ENCODE data around the gene SPATA19.

Gene SPATA19

DNA sequence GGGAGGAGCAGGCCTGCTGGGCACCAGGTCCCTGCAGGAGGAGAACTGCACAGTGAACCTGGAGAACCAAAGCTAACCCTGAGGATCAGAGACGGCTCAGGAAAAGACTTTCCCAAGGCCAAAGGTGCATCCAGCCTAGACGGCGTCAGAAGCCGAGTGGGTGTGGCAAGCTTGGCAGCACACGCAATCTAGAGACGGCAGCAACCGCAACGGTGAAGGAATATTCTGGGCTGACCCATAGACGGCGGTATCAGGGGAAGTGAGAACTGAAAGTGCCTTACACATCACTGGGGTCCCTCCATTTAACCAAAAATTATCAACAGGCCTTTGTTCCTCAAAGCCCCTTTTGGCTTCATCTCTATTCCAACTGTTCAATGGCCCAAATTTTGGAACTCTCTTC, 26.2 kb downstream of the SPATA19 start:
- DNase-seq = no peak

DNA sequence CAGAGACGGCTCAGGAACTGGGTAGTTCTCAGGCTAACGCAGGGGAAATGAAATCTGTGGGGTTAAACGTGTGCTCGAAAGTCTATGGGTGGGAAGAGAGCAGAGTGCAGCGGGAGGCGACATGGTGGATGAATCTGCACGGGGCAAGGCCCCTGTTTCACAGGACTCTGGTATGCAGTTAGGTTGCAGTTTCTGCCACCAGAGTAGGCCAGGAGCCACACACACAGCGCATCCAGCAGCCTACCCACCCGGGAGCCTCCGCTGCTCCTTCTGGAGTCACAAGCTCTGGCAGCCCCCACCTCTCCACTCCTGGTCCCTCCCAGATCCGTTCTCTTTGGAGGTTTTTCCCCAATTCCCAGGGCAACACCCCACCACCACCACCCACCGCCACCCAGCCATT, 27.0 kb downstream of the SPATA19 start:
- no peak for DNase-seq

DNA sequence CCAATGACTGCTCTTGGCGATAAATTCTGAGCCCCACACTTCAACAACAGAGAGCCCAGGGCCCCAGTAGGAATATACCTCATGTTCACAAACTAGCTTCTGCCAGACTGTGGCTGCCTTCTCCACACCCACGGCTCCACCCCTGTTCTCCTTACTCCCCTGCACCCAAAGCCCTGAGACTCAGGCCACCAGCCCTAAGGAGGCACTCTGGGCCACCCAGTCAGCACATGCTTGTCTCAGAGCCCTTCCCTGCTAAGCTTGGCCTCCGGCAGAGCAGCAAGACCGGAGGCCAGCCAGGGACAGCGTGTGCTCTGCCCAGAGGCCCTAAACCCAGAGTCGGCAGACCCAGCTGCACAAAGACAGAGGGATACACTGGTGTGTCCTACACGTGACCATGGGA, 27.9 kb downstream of the SPATA19 start:
- no peak for DNase-seq

DNA sequence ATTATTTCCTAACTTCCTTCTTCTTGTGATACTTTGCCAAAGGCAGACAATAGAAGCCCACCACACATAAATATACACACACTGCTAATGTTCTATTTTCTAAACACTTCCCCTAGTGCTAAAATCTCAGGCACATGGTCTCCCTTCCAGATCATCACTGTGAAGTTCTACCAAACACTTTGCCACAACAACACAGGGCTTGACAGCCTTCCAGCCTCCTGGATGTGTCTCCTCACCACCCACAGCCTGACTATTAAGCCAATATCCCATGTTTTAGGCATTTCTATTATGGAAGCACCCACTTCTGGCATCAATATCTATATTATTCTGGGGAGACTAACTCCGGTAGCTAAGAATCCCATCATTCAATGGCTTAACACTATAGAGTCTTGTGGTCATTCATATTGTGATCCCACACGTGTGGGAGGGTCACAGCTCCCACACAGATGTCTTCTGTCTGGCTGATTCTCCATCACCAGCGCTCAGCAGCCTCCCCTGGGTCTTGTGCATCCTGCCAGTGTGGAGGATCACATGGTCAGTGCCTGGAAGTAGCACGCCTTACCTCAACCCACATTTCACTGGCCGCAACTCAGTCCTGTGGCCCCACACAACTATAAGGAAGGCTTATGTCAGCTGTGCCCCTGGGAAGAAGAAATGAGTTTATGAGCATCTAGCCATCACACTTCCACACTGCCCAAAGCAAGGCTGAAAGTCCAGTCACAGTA, 29.0 kb downstream of the SPATA19 start:
- no peak for DNase-seq

DNA sequence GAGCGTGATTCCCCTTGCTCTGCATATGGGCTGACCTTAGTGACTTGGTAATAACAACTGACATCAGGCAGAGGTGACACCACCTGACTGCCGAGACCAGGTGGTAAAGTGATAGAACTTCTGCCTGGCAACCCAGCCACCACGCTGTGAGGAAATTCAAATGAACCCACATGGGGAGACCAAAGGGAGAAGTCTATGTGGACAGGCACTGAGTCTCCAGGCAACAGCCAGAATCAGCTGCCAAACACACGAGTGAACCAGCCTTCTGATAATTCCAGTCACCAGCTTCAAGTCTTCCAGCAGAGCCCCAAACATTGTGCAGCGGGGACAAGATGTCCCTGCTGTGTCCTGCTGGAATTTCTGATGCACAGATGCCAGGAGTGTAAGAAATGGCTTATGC, 29.7 kb downstream of the SPATA19 start:
- no peak for DNase-seq

DNA sequence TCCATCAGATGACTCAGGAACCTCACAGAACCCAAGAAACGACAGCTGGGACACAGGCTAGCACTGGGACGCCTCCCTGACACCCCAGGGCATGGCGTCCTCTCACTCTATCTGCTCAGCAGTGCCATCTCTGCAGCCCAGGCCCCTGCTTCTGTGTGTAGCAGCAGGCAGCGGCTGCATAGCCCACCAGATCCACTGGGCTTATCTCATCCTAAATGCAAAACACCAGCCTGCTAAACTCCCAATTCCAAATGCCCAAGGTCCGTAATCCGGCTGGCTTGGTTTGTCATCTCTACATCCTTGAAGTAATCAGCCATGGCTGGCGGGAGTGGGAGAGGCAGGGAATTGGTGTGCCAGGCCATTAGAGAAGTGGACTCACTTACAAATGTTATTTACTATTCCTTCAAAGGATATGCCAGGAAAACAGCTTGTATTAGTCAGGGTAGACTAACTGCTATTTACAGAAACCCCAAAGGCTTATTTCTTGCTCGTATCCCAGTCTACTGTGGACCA, 30.7 kb downstream of the SPATA19 start:
- no peak for DNase-seq

DNA sequence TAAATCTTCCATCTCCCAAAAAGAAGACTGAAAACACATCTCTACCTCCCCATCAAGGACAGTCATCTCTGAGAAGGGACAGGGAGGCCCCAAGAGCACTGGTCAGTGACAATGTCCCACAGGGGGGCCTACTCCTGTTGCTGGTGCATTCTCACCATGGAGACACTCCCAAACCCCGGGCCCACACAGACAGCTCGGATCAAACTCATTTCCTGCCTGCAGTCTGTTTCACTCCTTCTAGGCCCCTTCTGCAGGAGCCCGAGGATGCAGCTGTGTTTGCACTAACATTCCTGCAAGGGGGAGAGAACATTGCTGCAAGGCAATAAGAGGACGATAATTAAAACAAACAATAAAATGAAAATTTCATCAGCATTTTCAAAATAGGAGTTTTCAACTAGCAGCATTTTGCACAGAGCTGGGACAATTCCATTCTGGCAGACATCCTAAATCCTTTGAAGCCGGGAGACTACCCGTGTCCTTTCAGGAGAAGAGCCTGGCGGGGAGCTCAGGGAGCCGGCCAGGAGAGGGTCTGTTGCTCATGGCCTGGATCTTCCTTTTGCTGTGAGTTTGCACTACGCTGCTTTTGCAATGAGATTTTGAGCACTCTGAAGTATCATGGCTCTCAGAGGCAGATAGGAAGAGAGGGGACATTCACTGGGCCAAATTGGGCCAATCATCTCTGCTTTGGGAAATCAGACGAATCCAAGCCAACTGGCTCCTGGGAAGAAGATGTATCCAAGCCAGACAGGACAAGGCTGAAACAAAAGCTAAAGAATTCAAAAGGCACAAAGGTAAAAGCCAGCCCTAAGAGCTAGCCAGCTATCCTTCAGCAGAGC, 33.2 kb downstream of the SPATA19 start:
- no peak for DNase-seq

DNA sequence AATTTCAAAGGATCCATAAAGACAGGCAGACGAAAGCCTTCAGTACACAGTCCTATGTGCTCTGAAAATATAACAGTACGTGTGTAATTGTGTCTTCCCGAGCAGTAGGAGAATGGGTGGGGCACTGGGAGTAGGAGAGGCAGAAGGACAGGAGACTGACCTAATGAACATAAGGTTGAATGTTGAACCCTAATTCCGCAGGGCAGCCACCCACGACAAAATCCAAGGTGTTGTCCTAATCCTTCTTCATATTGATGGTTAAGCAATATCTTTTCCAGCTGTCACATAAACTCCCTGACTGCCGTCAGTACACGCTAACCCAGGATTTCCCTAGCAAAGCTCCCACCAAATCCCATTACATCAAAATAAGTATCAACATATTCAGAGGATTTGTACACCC, 34.5 kb downstream of the SPATA19 start:
- no peak for DNase-seq

DNA sequence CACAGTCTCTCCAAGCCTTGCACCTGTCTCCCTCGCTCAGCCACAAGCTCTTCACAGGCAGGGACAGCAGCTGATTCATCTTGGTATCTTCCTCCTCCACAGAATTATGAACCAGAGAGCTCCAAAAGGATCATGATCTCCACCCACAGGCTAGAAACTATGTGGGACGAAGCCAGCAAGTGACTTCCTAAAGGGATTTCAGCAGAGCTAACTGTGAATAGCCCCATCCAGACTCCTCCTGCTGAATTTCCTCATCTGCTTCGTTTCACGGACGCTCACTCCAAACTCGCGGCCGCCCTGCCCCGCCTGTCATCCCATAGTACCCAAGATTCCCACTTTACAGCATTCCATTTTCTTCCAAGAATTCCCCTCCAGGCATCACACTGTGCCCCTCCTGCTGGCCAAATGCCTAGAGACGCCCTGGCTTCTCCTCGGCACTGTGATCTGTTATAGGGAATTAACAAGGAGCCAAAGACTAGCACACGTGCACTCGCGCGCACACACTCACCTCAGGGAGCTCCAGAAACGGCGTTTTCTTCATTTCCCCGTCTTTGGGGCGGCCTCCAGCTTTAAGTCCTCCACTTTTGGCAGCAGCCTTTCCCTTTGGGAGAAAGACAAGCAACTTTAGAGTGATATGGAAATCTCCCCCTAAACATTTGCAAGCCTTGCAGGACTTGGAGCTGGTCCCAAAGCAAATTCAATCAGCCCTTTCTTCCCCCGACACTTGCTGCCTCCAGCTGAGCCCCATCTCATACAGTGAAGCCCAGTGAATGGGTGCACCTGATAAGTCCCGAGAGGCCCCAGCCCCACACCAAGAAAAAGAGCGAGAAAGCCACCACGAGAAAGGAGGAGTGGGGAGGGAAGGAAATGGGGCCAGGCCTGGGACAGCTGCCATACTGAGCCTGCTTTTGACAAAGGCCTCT, 35.5 kb downstream of the SPATA19 start:
- DNase-seq = peak in 21 of 56 donors; percentile 18 to 64 (median 38)

DNA sequence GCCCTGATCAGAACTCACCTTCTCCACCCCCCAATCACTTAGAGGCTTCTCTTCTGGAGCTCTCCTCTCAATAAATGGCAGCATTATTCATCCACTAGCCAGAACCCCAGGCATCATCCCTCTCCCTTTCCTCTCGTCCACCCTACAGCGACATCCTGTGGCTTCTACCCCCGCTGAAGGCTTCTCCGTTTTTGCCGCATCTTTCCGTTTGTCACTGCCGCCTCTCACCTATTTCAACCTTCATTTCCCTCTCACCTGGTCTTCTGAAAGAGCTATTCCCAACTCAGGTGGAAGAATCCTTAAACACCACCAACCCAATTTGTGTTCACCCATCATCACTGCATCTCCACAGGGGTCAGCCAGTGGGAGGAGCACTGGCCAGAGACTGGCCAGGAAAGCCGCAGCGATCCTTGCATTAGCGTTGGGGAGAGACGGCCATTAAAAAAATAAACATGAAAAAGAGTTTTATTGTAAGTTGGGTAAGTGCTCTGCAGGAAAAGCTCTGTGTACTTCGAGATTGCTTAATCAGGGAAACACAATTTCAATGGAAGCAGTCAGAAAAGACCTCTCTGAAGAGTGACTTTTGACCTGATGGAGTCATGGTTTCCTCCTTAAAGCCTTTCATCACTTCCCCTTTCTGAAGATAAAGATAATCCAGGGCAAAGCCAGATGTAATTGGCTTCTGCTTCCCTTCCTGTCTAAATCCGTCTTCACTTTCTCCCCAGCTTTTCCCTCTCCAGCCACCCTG, 36.7 kb downstream of the SPATA19 start:
- DNase-seq = no peak

DNA sequence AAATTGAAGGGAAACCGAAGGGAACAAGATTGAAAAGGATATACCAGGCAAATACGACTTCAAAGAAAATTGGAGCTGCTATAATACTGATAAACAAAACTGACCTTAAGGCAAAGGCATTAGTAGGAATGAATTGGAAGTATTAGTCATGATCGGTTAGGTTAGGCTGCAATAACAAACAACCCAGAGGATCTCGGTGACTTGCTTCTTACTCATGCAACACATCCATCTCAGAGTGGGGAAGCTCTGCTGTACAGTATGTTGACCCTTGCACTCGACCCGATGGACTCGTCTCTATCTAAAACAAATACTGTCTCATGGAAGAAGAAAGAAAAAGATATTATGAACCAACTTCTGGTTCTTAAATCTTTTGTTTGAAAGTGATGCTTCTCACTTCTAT, 42.3 kb downstream of the SPATA19 start:
- no peak for DNase-seq

DNA sequence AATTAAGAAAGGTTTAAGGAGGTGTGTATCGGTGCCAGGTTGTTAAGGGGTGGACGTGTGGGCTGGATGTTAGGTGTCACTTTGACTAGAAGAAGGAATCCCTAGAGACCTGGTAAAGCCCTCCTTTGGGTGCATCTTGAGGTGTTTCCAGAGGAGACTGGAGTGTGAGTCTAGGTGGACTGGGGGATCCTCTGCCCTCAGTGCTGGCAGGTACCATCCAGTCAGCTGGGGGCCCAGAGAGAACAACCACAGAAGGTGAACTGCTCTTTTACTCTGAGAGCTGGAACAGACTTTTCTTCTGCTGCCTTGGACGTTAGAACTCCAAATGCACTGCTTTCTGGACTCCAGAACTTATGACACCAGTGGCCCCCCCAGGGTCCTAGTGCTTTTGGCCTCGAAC, 44.0 kb downstream of the SPATA19 start:
- DNase-seq = no peak

DNA sequence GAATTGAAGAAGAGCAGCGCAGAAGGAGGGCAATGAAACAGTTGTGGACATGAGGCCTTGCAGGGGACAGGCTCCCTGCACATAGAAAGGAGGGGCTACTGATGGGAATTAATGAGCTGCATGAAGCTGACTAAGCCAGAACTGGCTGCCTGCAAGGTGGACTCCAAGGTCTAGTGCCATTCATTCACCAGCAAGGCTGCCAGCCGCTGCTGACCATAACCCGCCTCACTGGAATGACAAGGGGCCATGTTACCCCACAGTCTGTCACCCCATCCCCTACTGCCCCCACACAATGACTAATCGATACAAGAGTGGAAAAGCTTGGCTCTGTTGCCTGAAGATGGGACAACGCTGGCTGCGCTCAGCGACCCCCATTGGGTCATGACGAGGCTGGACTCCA, 44.6 kb downstream of the SPATA19 start:
- DNase-seq = no peak

DNA sequence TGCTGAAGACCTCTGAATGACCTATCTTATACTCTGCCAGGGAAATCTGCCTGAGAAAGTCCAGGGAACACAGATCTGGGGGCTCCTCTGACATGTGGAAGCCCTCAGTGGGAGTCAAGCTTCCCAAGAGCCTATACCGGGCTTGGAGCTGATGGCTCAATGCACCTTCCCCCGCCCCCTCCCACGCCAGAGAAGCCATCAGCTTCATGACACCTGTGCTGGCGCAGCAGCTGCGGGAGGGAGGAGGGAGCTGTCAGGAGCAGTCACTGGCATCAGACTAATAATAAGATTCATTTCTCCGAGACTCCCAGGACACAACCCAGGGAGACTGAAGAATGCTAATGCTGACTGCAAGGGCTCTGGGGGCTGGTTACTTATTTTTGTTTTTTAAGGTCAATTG, 47.8 kb downstream of the SPATA19 start:
- DNase-seq = no peak

DNA sequence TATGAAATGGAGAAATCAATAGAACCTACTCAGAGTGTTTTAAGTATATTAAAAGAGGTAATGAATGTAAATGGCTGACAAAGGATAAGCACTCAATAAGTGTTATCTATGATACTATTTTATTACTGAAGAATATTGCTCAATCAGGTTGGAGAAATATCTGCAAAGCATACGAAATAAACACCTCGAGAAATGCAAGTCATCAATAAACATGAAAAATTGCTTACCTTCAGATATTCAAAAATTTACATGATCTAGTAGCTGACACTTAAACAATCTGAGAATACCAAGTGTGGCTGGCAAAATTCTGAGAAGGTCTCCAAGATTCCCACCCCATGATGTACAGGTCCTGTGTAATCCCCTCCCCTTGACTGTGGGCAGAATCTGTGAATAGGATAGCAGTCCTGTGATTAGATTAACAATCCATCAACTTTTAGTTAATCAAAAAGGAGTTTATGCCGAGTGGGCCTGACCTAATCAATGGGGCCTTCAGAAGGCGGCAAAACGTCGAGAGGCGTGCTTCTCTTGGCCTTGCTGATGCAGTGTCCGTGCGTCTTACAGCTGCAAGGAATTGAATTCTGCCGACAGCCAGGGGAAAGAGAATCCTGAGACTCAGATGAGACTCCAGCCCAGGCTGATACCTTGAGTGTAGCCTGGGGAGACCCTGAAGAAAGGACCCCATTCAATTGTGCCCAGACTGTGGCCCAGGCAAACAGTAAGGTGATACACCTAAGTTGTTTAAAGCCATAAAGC, 49.1 kb downstream of the SPATA19 start:
- no peak for DNase-seq

DNA sequence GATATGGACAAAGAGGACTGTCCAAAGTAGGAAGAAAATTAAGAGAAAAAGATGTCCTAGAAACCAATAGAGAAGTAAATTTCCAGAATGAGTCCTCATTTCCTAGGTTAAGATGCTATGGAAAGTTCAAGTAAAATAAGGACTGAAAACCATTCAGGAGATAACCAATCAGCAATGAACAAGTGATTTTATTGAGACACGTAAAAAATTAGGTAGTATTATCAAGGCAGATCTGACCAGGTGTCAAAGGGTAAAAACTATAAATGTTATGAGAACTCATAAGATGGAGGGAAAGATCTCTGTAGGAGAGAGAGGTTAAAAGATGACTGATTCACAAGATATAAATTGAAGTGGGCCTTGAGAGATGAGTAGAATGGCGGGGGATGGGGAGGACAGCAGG, 50.2 kb downstream of the SPATA19 start:
- no peak for DNase-seq

DNA sequence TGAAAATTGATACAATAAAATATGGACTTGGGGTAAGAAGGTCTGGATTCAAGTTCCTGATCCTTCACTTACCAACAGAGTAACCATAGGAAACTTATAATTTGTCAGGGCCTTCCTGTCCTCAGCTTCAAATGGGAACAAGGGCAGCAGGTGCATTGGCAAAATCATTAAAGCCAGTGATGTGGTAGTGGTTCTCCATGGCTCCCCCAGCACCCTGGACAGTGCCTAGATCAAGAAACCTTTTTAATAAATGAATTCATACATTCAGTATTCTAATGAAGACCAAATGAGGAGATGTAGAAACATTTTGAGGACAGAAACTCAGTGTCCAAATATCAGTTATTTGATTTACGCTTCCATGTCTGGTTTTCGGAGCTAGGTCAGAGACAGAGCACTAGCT, 51.1 kb downstream of the SPATA19 start:
- DNase-seq = no peak

DNA sequence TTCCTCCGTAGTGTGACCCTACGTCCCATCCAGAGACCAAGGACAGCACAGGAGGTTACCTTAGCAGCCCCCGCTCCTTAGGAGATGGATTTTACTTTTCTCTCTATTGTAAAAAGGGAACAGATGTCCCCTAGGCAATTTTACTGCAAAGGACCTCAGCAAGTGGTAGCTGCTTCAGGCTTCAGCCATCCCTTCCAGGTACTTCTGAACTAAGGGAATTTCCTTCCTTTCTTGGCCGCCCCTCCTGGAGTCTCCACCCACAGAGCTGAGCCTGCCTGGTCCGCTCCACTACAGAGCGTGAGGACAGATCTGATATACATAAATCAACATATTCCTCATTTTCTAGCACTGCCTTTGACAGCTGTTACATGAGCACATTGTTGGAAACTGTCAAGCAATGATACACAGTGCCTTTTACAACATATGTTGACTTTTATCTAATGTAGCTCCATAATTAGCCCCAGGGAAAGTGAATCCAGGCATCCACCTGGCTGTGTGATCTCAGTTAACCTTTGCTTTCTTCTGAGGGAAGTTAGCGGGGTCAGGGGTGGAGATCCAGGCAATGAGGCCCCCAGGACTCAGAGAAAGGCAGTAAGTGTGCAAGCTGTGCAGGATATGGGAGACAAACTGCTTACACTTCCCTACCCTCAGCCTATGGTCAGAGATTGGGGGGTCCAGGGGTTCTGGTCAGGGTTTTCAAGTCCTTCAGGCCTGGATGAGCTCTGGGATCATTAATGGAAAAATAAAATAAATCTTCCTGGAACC, 51.9 kb downstream of the SPATA19 start:
- DNase-seq = no peak

DNA sequence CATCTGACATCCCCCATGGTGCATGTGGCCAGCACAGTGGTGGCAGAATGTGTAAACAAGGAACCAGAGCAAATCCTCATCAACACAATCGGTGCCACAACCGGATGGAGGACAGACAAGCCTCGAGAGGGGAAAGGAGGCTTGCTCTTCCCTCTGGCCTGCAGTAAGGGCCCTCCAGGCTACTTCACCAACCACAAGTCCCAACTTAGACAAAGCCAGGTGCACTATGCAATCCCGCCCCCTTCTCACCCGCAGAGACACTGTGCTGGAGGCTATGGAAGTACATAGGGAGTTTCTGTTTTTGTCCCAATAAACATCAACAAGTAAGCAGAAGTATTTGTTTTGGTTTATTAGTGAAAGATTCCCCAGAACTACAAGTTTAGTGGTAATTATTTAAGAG, 54.3 kb downstream of the SPATA19 start:
- DNase-seq = no peak
